IPS-18a (cell line): ENCODE measurements around the gene GPC3.

Experiments used
- H3K27ac ChIP-seq: one replicate; pipeline ENCODE4 v1.5.1; 2013; ENCODE audit warnings: low read length
- H3K27me3 ChIP-seq: one replicate; pipeline ENCODE4 v1.6.1; 2013; ENCODE audit warnings: mild to moderate bottlenecking, low read length; ENCODE audit not compliant: control insufficient read depth, insufficient read depth
- H3K36me3 ChIP-seq: one replicate; pipeline ENCODE4 v1.6.1; 2013; ENCODE audit warnings: low read depth, low read length; ENCODE audit not compliant: control insufficient read depth
- H3K4me1 ChIP-seq: one replicate; pipeline ENCODE4 v1.6.1; 2013; ENCODE audit warnings: low read depth, low read length; ENCODE audit not compliant: control insufficient read depth
- H3K4me3 ChIP-seq: one replicate; pipeline ENCODE4 v1.5.1; 2013; ENCODE audit warnings: low read length
- H3K9ac ChIP-seq: one replicate; pipeline ENCODE4 v1.6.1; 2013; ENCODE audit warnings: mild to moderate bottlenecking, low read length, moderate library complexity
- H3K9me3 ChIP-seq: one replicate; pipeline ENCODE4 v1.6.1; 2013; ENCODE audit warnings: low read depth, low read length; ENCODE audit not compliant: control insufficient read depth

The GPC3 gene

DNA sequence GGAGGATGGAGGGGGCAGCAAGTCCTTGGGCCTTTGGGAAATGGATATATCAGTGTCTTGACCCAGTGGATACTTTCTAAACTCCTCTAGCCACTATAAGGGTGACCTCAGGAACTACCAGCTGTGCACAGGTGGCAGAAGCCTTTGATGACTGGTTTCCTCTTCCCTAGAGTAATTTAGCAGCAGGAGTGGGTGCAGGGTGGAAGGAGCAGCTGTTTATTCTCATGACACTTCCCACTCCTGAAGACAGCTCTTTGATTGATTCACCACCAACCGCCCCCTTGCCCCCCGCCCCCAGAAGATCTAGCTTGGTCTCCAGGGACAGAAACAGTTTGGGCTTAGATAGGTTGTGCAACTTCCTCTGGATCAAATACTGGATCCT is 63.0 kb downstream of the GPC3 start:
- Histone ChIP-seq H3K9me3 (peaks cover 18% of the 10 kb centered on the region), H3K4me3 (no peak overlapping the region), H3K9ac (no peak overlapping the region), H3K36me3 (no peaks in the 10 kb centered on the region), H3K27me3 (no peaks in the 10 kb centered on the region), H3K4me1 (peaks cover 22% of the 10 kb centered on the region), H3K27ac (no peak overlapping the region)

DNA sequence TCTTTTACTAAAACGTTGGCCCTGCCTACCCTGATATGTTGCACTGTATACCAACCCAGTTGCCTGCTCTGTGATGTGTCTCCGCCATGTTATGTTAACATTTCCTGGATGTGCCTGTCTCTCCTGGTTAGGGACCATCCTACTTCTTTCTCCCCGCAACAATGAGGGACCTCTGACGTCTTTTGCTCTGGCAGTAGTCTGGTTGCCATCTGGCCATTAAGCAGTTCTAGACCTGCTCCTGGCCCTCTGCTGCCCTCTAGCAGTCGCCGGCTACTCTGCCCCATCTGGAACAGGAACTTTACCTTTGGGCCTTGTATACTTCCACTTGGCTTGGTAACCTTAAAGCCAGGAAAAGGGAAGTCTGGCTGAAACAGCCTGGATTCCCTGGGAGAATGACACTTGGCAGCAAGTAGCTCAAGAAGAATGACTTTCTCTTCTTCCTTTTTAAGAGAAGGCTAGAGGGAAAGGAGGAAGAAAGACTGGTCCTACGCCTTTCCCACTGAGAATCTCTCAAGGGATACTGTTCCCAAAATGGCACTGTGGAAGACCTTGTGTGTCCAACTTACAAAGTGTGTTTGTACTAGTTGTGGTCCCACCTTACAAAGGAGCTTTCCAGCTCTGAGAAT is 63.5 kb downstream of the GPC3 start:
- H3K9me3 ChIP-seq, result peaks cover 23% of the 10 kb centered on the region
- H3K4me1 ChIP-seq, result peaks cover 22% of the 10 kb centered on the region
- H3K9ac ChIP-seq, result no peak overlapping the region
- H3K36me3 ChIP-seq, result no peaks in the 10 kb centered on the region
- no peaks in the 10 kb centered on the region for H3K27me3 ChIP-seq
- H3K4me3 ChIP-seq, result no peak overlapping the region
- no peak overlapping the region for H3K27ac ChIP-seq

GRCh38 chrX:133921086-133921485 is 64.3 kb downstream of the GPC3 start:
- Histone ChIP-seq H3K27ac (no peak overlapping the region), H3K27me3 (no peaks in the 10 kb centered on the region), H3K36me3 (no peaks in the 10 kb centered on the region), H3K4me1 (peaks cover 22% of the 10 kb centered on the region), H3K4me3 (no peak overlapping the region), H3K9me3 (peaks cover 27% of the 10 kb centered on the region), H3K9ac (no peak overlapping the region)

GRCh38 chrX:133918361-133918771 is 67.0 kb downstream of the GPC3 start:
- Histone ChIP-seq H3K9me3 (peaks cover 31% of the 10 kb centered on the region), H3K27me3 (no peaks in the 10 kb centered on the region), H3K27ac (no peak overlapping the region), H3K4me1 (peaks cover 9% of the 10 kb centered on the region), H3K4me3 (no peak overlapping the region), H3K9ac (no peak overlapping the region), H3K36me3 (no peaks in the 10 kb centered on the region)

DNA sequence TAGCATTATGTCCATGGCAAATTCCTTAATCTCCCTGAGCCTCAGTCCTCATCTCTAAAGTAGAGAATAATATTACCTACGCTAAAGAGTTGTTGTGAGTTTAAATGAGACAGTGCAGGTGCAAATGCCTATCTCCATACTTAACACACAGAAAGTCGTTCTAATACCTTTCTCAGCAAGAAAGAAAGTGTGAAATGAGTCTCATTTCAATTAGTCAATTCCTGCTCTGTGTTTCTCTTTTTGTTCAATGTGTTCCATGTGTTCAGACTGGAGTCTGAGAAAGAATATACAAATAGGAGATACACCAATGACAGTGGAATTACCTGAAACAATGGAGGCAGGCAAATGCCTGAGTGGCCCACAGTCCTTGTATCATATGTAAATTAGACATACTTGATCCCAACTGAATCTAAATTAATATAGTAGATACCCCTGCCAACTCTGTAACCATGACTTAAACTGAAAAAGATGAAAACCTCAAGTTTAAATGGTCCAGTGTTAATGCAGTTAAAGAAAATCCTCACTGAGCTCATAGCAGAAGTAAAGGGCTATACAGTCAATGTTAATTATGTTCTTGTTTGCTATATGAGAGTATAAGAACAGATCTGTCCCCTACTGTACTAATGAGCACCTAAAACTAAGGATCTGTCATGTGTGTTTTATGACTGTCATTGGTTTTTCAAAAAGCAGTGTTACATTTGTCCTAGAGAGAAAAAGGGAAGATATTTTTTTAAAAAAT is 68.2 kb downstream of the GPC3 start:
- Histone ChIP-seq H3K4me3 (no peak overlapping the region), H3K36me3 (no peaks in the 10 kb centered on the region), H3K27me3 (no peaks in the 10 kb centered on the region), H3K4me1 (peaks cover 11% of the 10 kb centered on the region), H3K9me3 (peaks cover 31% of the 10 kb centered on the region), H3K9ac (no peak overlapping the region), H3K27ac (no peak overlapping the region)

GRCh38 chrX:133913658-133914388 is 71.6 kb downstream of the GPC3 start:
- H3K27me3 ChIP-seq, result no peaks in the 10 kb centered on the region
- H3K36me3 ChIP-seq, result no peaks in the 10 kb centered on the region
- H3K4me3 ChIP-seq, result no peak overlapping the region
- H3K4me1 ChIP-seq, result peaks cover 4% of the 10 kb centered on the region
- H3K27ac ChIP-seq, result no peak overlapping the region
- peaks cover 24% of the 10 kb centered on the region for H3K9me3 ChIP-seq
- H3K9ac ChIP-seq, result no peak overlapping the region

DNA sequence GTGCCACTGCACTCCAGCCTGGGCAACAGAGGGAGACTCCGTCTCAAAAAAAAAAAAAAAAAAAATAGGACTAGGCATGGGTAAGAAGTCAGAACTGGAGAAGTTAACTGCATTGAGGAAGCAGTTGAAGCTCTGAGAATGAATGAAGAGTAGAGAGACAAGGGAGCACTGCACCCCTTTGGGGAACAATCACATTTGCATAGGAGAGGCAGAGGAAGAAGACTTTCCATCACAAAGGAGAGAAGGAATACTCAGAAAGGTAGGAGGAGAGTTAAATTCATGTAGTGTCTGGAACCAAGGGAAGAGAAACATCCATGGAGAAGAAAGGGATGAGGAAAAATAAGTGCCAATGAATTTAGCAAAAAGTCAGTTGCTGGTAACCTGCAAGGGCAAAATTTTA is 72.4 kb downstream of the GPC3 start:
- Histone ChIP-seq H3K27ac (no peak overlapping the region), H3K9ac (no peak overlapping the region), H3K4me1 (peaks cover 4% of the 10 kb centered on the region), H3K9me3 (peaks cover 16% of the 10 kb centered on the region), H3K4me3 (no peak overlapping the region), H3K27me3 (no peaks in the 10 kb centered on the region), H3K36me3 (no peaks in the 10 kb centered on the region)

GRCh38 chrX:133911825-133912495 is 73.4 kb downstream of the GPC3 start:
- Histone ChIP-seq H3K36me3 (no peaks in the 10 kb centered on the region), H3K27me3 (no peaks in the 10 kb centered on the region), H3K4me3 (no peak overlapping the region), H3K9ac (no peak overlapping the region), H3K4me1 (peaks cover 4% of the 10 kb centered on the region), H3K9me3 (peaks cover 12% of the 10 kb centered on the region), H3K27ac (no peak overlapping the region)

GRCh38 chrX:133910539-133910938 is 74.9 kb downstream of the GPC3 start:
- Histone ChIP-seq H3K9ac (no peak overlapping the region), H3K27me3 (no peaks in the 10 kb centered on the region), H3K27ac (no peak overlapping the region), H3K4me1 (peaks cover 4% of the 10 kb centered on the region), H3K36me3 (no peaks in the 10 kb centered on the region), H3K4me3 (no peak overlapping the region), H3K9me3 (peaks cover 7% of the 10 kb centered on the region)

DNA sequence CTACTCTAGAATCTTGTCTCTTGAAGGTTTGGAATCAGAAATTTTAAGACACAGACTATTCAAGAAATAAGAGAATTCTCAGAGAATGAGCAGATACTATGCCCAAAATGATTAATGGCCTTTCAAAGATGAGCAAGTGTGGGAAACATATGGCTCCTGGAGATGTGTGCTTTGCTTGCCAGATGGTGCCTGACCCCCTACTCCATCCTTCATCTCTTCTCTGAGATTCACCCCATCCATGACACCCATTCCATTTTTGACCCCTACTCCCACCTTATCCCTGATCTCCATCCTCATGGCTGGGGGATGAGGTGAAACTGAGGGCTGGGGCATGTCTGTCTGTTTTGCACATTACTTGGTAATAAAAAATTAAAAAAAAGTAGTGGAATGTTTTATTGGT is 75.5 kb downstream of the GPC3 start:
- H3K9me3 ChIP-seq, result peaks cover 3% of the 10 kb centered on the region
- H3K36me3 ChIP-seq, result no peaks in the 10 kb centered on the region
- no peak overlapping the region for H3K4me3 ChIP-seq
- no peak overlapping the region for H3K9ac ChIP-seq
- H3K27me3 ChIP-seq, result no peaks in the 10 kb centered on the region
- H3K4me1 ChIP-seq, result peaks cover 4% of the 10 kb centered on the region
- H3K27ac ChIP-seq, result no peak overlapping the region

- Histone ChIP-seq H3K4me3 (no peak overlapping the region), H3K27me3 (no peaks in the 10 kb centered on the region), H3K27ac (no peak overlapping the region), H3K9me3 (no peaks in the 10 kb centered on the region), H3K9ac (no peak overlapping the region), H3K4me1 (peaks cover 4% of the 10 kb centered on the region), H3K36me3 (no peaks in the 10 kb centered on the region)
Measured at GRCh38 chrX:133908223-133908955, 77.0 kb downstream of the GPC3 start.
